Panc1 (cell line): Measurements from ENCODE around the gene PHF14. TPM values are rescaled to one million over a fixed set of nuclear protein-coding genes. Genes with fewer than 3 reads are reported as not detected.

ENCODE experiments used
- ATAC-seq: fragments of 200-7000 bp; cut with Tn5 transposase; 2 replicates; pipeline ENCODE4 v1.9.1; 2020; ENCODE audit warnings: mild to moderate bottlenecking, moderate library complexity
- BruUV-seq: library from RNA; stranded (reverse); fragments of 400-500 nt; replicated peaks from 2 replicates; lab custom pipeline; 2021; lab: Mats Ljungman, UMichigan
- CTCF ChIA-PET: fragments of 300-600 bp; sonication (Branson Sonifier 250); formaldehyde crosslinking; loops from one replicate; lab custom pipeline; 2022; ENCODE audit warnings: antibody characterized with exemption; lab: Charles Lee
- POLR2A ChIA-PET: fragments of 300-600 bp; sonication (Branson Sonifier 250); formaldehyde crosslinking; loops from one replicate; lab custom pipeline; 2022; ENCODE audit warnings: antibody characterized with exemption; lab: Charles Lee
- DNase-seq: peaks from one replicate; pipeline ENCODE4 v3.0.0-alpha.2; 2010; ENCODE audit warnings: low read depth, low spot score
- H3K27ac ChIP-seq: 2 replicates; pipeline ENCODE4 v1.5.1; 2011; ENCODE audit warnings: mild to moderate bottlenecking, low read length, inconsistent platforms
- H3K27me3 ChIP-seq: fragments of 200-500 bp; sonication (Bioruptor generic); 2 replicates; pipeline ENCODE4 v1.6.0; 2014; ENCODE audit warnings: low read length, inconsistent platforms; ENCODE audit not compliant: control insufficient read depth, insufficient read depth
- H3K36me3 ChIP-seq: fragments of 200-500 bp; sonication (Bioruptor generic); 2 replicates; pipeline ENCODE4 v1.5.1; 2014; ENCODE audit warnings: inconsistent platforms, mild to moderate bottlenecking, low read length, moderate library complexity; ENCODE audit not compliant: control insufficient read depth, insufficient read depth
- H3K4me1 ChIP-seq: 2 replicates; pipeline ENCODE4 v1.5.1; 2011; ENCODE audit warnings: inconsistent platforms, mild to moderate bottlenecking, low read length, moderate library complexity; ENCODE audit not compliant: control insufficient read depth, insufficient read depth
- H3K4me3 ChIP-seq, 2 experiments: 2 replicates each; pipeline ENCODE4 v1.5.1; 2011 to 2012; ENCODE audit warnings: low read depth in 2 of 2, low read length in 2 of 2, mild to moderate bottlenecking in 2 of 2, inconsistent platforms in 1 of 2, moderate library complexity in 1 of 2
- H3K9me3 ChIP-seq: fragments of 200-500 bp; sonication (Bioruptor generic); 2 replicates; pipeline ENCODE4 v1.5.1; 2014; ENCODE audit warnings: low read depth, mild to moderate bottlenecking, inconsistent platforms, low read length, moderate library complexity; ENCODE audit not compliant: control insufficient read depth, insufficient read depth
- POLR2AphosphoS5 ChIP-seq: IDR thresholded peaks from 2 replicates; pipeline ENCODE4 v1.6.1; 2012; ENCODE audit warnings: mild to moderate bottlenecking, low read depth, low read length, moderate library complexity
- SIN3A ChIP-seq: IDR thresholded peaks from 2 replicates; pipeline ENCODE4 v1.6.1; 2012; ENCODE audit warnings: low read depth, mild to moderate bottlenecking, low read length, moderate library complexity, borderline replicate concordance; ENCODE audit not compliant: insufficient read depth
- TCF7L2 ChIP-seq: IDR thresholded peaks from 2 replicates; pipeline ENCODE4 v1.6.1; 2011; ENCODE audit warnings: mild to moderate bottlenecking, low read depth, low read length, inconsistent platforms
- in situ Hi-C: cut with HindIII; loops from 2 replicates; pipeline ENCODE4 v1.10.0; 2016; ENCODE audit warnings: low sequenced_read_pairs, low pct_unique_long_range_greater_than_20kb
- intact Hi-C: fragments of 100-400 bp; cut with micrococcal nuclease; formaldehyde crosslinking; loops from one replicate; pipeline ENCODE4 v1.10.0; 2022; ENCODE audit not compliant: unreplicated experiment
- total RNA-seq: library from RNA; stranded (reverse); gene quantifications from one replicate; pipeline ENCODE4 v1.2.1, GENCODE V29; 2021; ENCODE audit not compliant: unreplicated experiment
- TF ChIP-seq, protein P1 (sequence below), 2 experiments: IDR thresholded peaks; 2 replicates each; pipeline ENCODE4 v1.6.1; 2011 to 2012; ENCODE audit warnings: low read depth in 2 of 2, control low read depth in 1 of 2, low read length in 1 of 2, mild to moderate bottlenecking in 1 of 2, moderate library complexity in 1 of 2; ENCODE audit not compliant: insufficient read depth in 1 of 2
- TF ChIP-seq, protein P2 (sequence below): fragments of 450-650 bp; IDR thresholded peaks from 2 replicates; pipeline ENCODE4 v1.5.1; 2017; ENCODE audit warnings: mild to moderate bottlenecking

Gene PHF14
- total RNA-seq, 1 experiment from 2014 or later = 85.6 TPM

DNA sequence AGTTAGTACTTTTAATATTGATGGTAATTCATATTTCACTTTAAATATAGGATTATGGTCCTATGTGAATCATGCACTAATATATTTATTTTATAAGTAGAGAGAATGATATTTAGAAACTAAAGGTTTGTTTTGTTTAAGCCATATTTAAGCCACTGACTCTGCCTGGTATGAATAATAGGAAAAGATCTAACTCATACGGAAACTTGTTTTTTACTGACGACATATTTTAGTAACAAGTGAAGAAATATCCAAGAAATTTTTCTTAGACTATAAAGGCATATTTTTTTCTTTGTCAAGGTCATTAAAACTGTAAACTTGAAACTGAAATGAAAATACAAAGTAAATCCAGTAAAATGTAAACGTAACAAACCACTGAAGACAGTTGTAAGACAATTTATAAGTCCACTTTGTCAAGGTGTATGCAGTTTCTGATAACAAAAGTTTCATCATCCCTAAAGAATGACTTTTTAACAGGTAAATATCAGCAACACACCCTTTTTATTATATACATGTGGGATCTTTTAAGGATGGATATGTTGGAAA is 147.1 kb downstream of the PHF14 start:
- H3K9me3 ChIP-seq = no peaks in the 10 kb centered on the region
- ChIA-PET CTCF (no interaction called here), POLR2A (no interaction called here)
- intact Hi-C loops = no loop called here
- H3K27ac ChIP-seq = no peak overlapping the region
- no peaks in the 10 kb centered on the region for H3K36me3 ChIP-seq
- no peak overlapping the region for H3K4me3 ChIP-seq
- in situ Hi-C loops = no loop called here
- DNase-seq (no peak), ATAC-seq (no peak)
- BruUV-seq = no TSS peak
- no peaks in the 10 kb centered on the region for H3K4me1 ChIP-seq
- TF ChIP-seq, protein P1, sequence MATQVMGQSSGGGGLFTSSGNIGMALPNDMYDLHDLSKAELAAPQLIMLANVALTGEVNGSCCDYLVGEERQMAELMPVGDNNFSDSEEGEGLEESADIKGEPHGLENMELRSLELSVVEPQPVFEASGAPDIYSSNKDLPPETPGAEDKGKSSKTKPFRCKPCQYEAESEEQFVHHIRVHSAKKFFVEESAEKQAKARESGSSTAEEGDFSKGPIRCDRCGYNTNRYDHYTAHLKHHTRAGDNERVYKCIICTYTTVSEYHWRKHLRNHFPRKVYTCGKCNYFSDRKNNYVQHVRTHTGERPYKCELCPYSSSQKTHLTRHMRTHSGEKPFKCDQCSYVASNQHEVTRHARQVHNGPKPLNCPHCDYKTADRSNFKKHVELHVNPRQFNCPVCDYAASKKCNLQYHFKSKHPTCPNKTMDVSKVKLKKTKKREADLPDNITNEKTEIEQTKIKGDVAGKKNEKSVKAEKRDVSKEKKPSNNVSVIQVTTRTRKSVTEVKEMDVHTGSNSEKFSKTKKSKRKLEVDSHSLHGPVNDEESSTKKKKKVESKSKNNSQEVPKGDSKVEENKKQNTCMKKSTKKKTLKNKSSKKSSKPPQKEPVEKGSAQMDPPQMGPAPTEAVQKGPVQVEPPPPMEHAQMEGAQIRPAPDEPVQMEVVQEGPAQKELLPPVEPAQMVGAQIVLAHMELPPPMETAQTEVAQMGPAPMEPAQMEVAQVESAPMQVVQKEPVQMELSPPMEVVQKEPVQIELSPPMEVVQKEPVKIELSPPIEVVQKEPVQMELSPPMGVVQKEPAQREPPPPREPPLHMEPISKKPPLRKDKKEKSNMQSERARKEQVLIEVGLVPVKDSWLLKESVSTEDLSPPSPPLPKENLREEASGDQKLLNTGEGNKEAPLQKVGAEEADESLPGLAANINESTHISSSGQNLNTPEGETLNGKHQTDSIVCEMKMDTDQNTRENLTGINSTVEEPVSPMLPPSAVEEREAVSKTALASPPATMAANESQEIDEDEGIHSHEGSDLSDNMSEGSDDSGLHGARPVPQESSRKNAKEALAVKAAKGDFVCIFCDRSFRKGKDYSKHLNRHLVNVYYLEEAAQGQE (IDR thresholded peaks at IDR 0.05; ENCODE audit: insufficient read depth in 1 of 2, low read depth in 2 of 2, low read length in 1 of 2) = no peak
- no peak for TF ChIP-seq TCF7L2
- TF ChIP-seq SIN3A = no peak
- TF ChIP-seq POLR2AphosphoS5 = no peak
- TF ChIP-seq, protein P2, sequence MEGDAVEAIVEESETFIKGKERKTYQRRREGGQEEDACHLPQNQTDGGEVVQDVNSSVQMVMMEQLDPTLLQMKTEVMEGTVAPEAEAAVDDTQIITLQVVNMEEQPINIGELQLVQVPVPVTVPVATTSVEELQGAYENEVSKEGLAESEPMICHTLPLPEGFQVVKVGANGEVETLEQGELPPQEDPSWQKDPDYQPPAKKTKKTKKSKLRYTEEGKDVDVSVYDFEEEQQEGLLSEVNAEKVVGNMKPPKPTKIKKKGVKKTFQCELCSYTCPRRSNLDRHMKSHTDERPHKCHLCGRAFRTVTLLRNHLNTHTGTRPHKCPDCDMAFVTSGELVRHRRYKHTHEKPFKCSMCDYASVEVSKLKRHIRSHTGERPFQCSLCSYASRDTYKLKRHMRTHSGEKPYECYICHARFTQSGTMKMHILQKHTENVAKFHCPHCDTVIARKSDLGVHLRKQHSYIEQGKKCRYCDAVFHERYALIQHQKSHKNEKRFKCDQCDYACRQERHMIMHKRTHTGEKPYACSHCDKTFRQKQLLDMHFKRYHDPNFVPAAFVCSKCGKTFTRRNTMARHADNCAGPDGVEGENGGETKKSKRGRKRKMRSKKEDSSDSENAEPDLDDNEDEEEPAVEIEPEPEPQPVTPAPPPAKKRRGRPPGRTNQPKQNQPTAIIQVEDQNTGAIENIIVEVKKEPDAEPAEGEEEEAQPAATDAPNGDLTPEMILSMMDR = no peak
- no peaks in the 10 kb centered on the region for H3K27me3 ChIP-seq

DNA sequence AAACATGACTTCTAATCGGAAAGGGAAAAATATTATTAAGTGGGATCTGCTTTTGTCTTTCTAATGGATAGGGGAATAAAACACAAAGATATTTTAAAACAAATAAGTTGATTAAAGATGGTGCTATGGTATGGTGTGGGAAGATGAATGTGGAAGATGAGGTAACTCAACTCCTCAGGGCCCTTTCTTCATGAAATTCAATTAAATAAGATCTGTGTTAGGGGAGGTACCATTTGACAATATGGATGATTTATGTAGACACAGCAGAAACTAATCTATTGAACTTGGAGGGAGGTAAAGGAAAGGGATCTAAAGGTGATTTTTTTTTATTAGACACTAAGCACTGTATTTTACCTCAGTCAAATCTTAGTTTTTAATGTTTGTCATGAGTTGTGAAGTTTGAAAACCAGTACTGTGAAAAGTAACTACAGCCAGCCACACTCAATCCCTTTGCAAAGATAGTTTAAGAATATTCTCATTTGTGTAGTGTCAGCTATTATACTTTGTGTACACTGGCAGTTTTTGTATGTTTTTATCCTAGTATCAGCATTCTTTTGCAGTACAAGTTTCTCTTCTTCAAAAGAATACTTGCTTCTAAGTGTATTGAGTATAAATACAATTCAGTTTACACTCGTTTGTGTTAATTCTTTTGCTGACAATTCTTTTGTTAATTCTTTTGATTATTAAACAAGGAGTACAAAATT is 151.3 kb downstream of the PHF14 start:
- in situ Hi-C loops = no loop called here
- ChIA-PET POLR2A (no interaction called here), CTCF (no interaction called here)
- BruUV-seq = no TSS peak
- Histone ChIP-seq H3K27me3 (no peaks in the 10 kb centered on the region), H3K4me1 (no peaks in the 10 kb centered on the region), H3K4me3 (no peak overlapping the region), H3K36me3 (no peaks in the 10 kb centered on the region), H3K27ac (no peak overlapping the region), H3K9me3 (no peaks in the 10 kb centered on the region)
- intact Hi-C loops = no loop called here
- TF ChIP-seq SIN3A (no peak), TCF7L2 (no peak)
- TF ChIP-seq, protein P1 (IDR thresholded peaks at IDR 0.05; ENCODE audit: insufficient read depth in 1 of 2, low read depth in 2 of 2, low read length in 1 of 2) = no peak
- DNase-seq (no peak), ATAC-seq (no peak)
